ENCODE measurements around the gene TMEM141.
"Not testable (repeated sequence)": the region's sequence is repeated elsewhere in the genome, so short reads cannot be mapped to it uniquely, and the experiment has no call there.

The TMEM141 gene

DNA sequence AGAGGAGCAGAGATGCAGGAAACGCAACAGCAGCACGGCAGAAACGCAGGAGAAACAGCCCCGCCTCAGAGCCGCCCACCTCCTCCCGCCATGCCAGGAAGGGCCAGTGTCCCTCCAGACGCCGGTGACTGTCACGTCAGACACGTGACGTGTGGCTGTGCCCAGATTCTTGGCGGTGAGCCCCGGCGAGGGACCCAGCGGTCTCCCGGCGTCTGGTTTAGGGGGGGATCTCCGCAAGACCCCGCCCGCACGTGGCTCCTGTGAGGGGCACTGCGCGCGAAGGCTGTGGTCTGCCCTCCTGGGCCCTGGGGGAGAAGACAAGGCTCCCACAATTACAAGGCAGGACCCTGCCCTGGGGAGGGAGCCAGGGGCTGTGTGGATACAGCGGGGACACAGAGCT lies 30.7 kb upstream of the TMEM141 start:
- Mint-ChIP-seq H3K27me3 (ENCODE audit: low read depth) (no peaks in the 10 kb centered on the region), H3K27ac (no peak overlapping the region), H3K36me3 (ENCODE audit: low read depth) (no peaks in the 10 kb centered on the region), H3K4me3 (no peak overlapping the region), H3K4me1 (ENCODE audit: low read depth) (no peaks in the 10 kb centered on the region), H3K9me3 (peaks cover 13% of the 10 kb centered on the region)
- no peak for DNase-seq (ENCODE audit: low spot score)

DNA sequence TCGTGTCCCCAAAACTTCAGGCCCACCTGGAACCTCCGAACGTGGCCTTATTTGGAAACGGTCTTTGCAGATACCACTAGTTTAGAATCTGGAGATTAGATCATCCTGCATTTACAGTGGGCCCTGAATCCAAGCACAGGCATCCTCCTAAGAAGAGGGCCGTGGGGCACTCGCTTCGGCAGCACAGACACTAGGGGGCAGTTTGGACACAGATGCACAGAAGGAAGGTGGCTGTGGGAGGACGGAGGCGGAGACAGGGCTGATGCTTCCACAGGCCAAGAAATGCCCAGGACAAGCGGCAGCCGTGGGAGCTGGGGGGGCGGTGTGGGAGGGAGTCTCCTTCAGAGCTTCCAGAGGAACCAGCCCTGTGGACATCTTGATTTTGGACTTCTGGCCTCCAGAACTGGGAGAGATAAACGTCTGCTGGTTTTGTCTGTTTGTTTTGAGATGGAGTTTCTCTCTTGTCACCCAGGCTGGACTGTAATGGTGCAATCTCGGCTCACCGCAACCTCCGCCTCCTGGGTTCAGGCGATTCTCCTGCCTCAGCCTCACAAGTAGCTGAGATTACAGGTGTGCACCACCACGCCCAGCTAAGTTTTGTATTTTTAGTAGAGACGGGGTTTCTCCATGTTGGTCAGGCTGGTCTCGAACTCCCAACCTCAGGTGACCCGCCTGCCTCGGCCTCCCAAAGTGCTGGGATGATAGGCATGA lies 30.2 kb upstream of the TMEM141 start:
- H3K4me1 Mint-ChIP-seq (ENCODE audit: low read depth); H3K27me3 Mint-ChIP-seq (ENCODE audit: low read depth); DNase-seq (ENCODE audit: low spot score); H3K36me3 Mint-ChIP-seq (ENCODE audit: low read depth); H3K9me3 Mint-ChIP-seq; H3K4me3 Mint-ChIP-seq; H3K27ac Mint-ChIP-seq: not testable (repeated sequence)

DNA sequence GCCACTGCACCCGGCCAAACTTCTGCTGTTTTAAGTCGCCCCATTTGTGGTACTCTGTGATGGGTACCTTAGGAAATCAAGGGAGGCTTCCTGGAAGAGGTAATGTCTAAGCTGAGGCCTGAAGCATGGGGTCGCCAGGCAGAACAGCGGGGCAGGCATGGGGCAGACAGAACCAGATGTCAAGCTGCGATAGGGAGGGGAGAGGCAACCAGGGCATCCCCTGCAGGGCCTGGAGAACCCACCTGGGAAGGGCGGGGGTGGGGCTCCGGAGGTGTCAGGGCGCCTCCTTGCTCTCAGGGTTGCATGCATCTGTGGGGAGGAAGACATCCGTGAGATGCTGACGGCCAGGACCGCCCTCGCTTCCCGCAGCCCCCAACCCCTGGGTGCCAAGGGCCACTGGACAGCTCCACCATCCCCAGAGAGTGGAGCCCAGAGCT lies 29.6 kb upstream of the TMEM141 start:
- no peak for DNase-seq (ENCODE audit: low spot score)
- Mint-ChIP-seq H3K4me3 (no peak overlapping the region), H3K27ac (no peak overlapping the region), H3K4me1 (ENCODE audit: low read depth) (no peaks in the 10 kb centered on the region), H3K9me3 (peaks cover 2% of the 10 kb centered on the region), H3K36me3 (ENCODE audit: low read depth) (no peaks in the 10 kb centered on the region), H3K27me3 (ENCODE audit: low read depth) (no peaks in the 10 kb centered on the region)

DNA sequence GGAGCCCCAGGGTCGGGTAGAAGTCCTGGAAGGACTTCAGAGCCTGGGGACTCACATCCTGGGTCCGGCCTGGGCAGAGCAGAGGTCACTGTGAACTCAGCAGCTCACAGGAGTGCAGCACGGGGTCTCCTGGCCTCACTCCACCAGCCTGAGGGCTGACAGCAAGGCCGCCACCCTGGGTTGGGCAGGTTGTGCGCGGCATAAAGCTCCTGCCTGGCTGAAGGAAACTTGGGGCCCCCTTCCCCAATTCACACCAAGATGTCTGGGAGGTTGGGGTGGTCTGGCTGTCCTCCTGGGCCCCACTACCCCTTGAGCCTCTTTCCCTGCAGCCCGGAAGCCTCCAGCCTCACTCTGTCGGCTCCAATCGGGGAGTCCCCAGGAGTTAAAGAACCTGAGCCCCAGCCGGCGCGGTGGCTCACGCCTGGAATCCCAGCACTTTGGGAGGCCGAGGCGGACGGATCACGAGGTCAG lies 28.9 kb upstream of the TMEM141 start:
- no peak for DNase-seq (ENCODE audit: low spot score)
- Mint-ChIP-seq H3K27ac (no peak overlapping the region), H3K9me3 (no peaks in the 10 kb centered on the region), H3K27me3 (ENCODE audit: low read depth) (peaks cover 4% of the 10 kb centered on the region), H3K36me3 (ENCODE audit: low read depth) (no peaks in the 10 kb centered on the region), H3K4me3 (no peak overlapping the region), H3K4me1 (ENCODE audit: low read depth) (peaks cover 4% of the 10 kb centered on the region)

DNA sequence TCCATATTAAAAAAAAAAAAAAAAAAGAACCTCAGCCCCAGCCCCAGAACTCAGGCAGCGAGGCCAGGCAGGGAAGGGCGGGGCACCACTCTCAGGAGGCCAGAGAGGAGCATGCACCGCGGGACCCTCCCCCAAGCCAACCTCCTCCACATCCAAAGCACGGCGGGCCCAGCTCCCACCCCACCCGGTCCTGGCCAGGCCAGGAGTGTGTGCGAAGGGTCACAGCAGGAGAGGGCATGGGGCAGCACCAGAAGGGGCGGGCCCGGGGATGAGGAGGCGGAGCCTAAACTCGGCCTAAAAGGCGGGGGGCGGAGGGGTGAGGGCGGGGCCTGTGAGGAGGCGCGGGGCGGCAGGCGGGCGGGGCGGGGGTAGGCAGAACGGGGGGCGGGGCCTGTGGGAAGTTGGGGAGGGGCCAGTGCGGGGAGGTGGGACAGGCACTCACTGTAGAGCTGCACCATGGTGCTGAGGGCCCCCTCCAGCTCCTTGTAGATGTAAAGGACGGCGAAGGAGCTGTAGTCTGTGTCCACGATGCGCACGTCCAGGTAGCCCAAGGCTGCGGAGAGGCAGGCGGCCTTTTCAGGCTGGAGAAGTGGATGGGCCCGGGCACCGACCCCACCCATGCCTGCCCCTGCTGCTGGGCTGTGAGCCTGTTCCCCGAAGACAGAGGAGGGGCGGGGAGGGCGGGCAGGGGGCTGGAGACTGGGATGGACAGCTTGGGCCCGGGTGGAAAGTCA lies 28.1 kb upstream of the TMEM141 start:
- peak; percentile 30 for DNase-seq (ENCODE audit: low spot score)
- Mint-ChIP-seq H3K36me3 (ENCODE audit: low read depth) (no peaks in the 10 kb centered on the region), H3K4me3 (no peak overlapping the region), H3K27me3 (ENCODE audit: low read depth) (peaks cover 4% of the 10 kb centered on the region), H3K27ac (no peak overlapping the region), H3K4me1 (ENCODE audit: low read depth) (peaks cover 4% of the 10 kb centered on the region), H3K9me3 (no peaks in the 10 kb centered on the region)

DNA sequence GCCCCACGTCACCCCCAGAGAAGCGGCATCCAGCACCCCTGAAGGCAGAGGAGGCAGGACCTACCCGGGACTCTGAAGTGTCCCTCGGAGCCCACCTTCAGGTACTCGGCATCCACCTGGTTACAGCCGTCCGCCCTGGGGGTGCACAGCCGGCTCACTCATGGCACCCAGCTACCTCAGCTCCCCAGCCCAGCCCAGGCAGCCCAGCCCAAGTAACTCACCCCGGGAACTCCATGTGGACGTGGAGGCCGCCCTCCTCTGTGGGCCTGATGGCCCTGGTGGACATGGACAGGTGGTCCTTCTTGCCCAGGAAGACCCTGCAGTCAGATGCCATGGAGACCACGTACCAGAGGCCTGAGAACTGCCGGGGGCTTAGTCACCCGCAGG lies 27.5 kb upstream of the TMEM141 start:
- Mint-ChIP-seq H3K4me1 (ENCODE audit: low read depth) (peaks cover 4% of the 10 kb centered on the region), H3K27me3 (ENCODE audit: low read depth) (peaks cover 4% of the 10 kb centered on the region), H3K27ac (no peak overlapping the region), H3K36me3 (ENCODE audit: low read depth) (no peaks in the 10 kb centered on the region), H3K9me3 (no peaks in the 10 kb centered on the region), H3K4me3 (no peak overlapping the region)
- DNase-seq (ENCODE audit: low spot score), result no peak

DNA sequence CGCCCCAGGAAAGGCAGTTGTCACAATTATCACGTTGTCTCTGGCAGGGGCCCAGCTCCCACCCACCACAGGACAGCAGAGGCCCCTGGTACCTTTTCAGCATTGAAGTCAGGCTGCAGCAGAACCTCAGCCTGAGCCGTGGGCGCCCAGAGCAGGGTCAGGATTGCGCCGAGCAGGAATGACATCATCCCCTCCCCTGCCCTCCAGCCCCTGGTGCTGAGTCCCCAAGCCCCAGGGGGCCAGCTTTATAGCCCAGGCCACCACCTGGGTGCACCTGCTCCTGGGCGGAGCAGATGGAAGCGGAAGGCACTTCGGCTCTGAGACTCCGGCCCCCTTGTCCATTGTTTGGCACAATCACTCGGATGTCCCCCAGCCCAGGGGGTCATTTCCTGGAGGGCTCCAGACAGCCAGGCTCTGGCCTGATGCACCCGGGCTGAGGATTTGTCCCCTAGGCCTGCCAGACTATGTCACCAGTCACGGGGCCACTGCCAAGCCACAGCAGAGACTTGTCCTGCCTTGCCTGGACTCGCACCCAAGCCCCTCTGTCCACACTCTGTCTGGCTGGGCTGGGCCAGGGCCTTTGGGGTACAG lies 26.7 kb upstream of the TMEM141 start, which contains the start of gene LCN15:
Gene LCN15 (minus strand): TSS at position 218 of the 591 bp plus-strand sequence. CDS start 30 bp downstream, at position 188.
- DNase-seq (ENCODE audit: low spot score), result no peak
- H3K4me1 Mint-ChIP-seq (ENCODE audit: low read depth), result peaks cover 4% of the 10 kb centered on the region
- H3K36me3 Mint-ChIP-seq (ENCODE audit: low read depth), result no peaks in the 10 kb centered on the region
- H3K9me3 Mint-ChIP-seq, result no peaks in the 10 kb centered on the region
- no peak within 1 kb of the TSS for H3K27ac Mint-ChIP-seq
- H3K27me3 Mint-ChIP-seq (ENCODE audit: low read depth), result peaks cover 4% of the 10 kb centered on the region
- no peak within 1 kb of the TSS for H3K4me3 Mint-ChIP-seq

DNA sequence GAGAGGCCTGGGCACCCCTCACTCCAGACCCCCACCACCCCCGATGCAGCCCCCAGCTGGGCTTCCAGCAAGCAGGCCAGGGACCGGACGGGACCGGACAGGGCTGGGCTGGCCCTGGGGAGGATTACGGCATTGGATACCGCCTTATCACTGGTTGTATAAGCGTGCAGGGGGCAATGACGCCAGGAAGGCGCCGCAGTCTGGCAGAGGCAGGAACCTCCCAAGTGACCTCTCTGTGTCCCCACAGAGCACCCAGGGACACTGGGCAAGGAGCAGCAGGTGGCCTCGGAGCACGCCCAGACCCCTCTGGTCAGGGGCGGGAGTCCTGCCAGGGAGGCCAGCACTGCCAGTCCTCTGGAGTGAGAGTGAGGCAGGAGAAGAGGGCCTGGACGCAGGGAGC lies 26.1 kb upstream of the TMEM141 start:
- no peak overlapping the region for H3K4me3 Mint-ChIP-seq
- no peak for DNase-seq (ENCODE audit: low spot score)
- H3K9me3 Mint-ChIP-seq, result no peaks in the 10 kb centered on the region
- peaks cover 6% of the 10 kb centered on the region for H3K27me3 Mint-ChIP-seq (ENCODE audit: low read depth)
- H3K4me1 Mint-ChIP-seq (ENCODE audit: low read depth), result peaks cover 6% of the 10 kb centered on the region
- H3K27ac Mint-ChIP-seq, result no peak overlapping the region
- no peaks in the 10 kb centered on the region for H3K36me3 Mint-ChIP-seq (ENCODE audit: low read depth)

DNA sequence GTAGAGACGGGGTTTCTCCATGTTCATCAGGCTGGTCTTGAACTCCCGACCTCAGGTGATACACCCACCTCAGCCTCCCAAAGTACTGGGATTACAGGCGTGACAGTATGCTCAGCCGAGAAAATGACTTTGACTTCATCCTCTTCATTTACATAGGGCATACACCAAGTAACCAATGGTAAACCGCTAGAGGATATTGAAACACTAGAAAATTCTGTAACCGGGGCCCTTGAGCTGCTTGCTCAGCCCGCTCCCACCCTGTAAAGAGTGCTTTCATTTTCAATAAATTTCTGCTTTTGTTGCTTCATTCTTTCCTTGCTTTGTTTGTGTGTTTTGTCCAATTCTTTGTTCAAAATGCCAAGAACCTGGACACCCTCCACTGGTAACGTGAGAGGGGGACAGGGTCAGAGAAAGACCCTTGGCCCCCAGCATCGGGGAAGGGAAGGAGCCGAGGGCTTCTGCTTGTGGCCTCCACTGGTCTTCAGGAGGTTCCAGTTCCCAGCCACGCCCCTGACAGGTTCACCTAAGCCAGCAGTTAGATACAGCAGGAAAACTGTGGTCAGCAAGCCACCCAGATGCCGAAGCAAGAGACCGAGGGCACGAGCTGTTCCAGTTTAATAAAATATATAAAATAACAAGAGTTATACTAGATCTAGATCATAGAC lies 25.3 kb upstream of the TMEM141 start:
- DNase-seq (ENCODE audit: low spot score); H3K36me3 Mint-ChIP-seq (ENCODE audit: low read depth); H3K9me3 Mint-ChIP-seq; H3K4me3 Mint-ChIP-seq; H3K27ac Mint-ChIP-seq; H3K27me3 Mint-ChIP-seq (ENCODE audit: low read depth); H3K4me1 Mint-ChIP-seq (ENCODE audit: low read depth): not testable (repeated sequence)

DNA sequence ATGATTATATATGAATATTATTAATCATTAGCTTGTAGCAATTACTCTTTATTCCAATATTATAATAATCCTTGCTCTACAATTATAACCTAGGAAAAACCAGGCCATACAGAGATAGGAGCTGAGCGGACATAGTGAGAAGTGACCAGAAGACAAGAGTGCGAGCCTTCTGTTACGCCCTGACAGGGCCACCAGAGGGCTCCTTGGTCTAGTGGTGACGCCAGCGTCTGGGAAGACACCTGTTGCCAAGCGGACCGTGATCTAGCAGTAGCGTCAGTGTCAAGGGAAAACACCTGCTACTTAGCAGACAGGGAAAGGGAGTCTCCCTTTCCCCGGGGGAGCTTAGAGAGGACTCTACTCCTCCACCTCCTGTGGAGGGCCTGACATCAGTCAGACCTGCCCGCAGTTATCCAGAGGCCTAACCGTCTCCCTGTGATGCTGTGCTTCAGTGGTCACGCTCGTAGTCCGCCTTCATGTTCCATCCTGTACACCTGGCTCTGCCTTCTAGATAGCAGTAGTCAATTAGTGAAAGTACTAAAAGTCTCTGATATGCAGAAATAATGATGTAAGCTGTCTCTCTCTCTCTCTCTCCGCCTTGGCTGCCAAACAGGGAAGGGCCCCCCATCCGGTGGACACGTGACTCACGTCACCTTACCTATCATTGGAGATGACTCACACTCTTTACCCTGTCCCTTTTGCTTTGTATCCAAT lies 24.6 kb upstream of the TMEM141 start:
- DNase-seq (ENCODE audit: low spot score), result peak; percentile 38
- H3K27me3 Mint-ChIP-seq (ENCODE audit: low read depth); H3K27ac Mint-ChIP-seq; H3K4me1 Mint-ChIP-seq (ENCODE audit: low read depth); H3K36me3 Mint-ChIP-seq (ENCODE audit: low read depth); H3K9me3 Mint-ChIP-seq; H3K4me3 Mint-ChIP-seq: not testable (repeated sequence)

DNA sequence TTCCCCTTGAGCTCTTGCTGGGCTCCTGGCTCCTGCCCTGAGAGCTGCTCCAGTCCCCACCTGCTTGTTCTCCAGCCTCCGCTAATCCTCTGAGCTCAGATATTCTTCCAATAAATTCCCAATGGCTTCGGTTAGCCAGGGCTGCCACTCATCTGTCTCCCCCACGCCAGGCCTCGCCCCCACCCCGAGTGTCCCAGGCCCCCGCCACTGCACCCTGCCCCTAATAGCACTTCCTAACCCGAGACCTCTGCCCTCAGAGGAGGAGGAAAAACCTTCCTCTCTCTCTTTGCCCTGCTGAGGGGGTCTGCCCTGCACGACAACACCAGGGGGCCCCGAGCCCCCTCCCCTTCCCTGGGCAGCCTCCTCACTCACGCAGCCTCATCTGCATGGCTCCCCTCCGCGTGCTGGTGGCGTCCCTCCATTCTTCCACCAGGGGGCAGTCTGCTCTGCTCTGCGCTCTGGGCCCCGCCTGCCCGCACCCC lies 21.4 kb upstream of the TMEM141 start:
- H3K4me3 Mint-ChIP-seq, result no peak overlapping the region
- DNase-seq (ENCODE audit: low spot score), result no peak
- peaks cover 6% of the 10 kb centered on the region for H3K4me1 Mint-ChIP-seq (ENCODE audit: low read depth)
- peaks cover 8% of the 10 kb centered on the region for H3K9me3 Mint-ChIP-seq
- peaks cover 6% of the 10 kb centered on the region for H3K27me3 Mint-ChIP-seq (ENCODE audit: low read depth)
- no peaks in the 10 kb centered on the region for H3K36me3 Mint-ChIP-seq (ENCODE audit: low read depth)
- no peak overlapping the region for H3K27ac Mint-ChIP-seq

DNA sequence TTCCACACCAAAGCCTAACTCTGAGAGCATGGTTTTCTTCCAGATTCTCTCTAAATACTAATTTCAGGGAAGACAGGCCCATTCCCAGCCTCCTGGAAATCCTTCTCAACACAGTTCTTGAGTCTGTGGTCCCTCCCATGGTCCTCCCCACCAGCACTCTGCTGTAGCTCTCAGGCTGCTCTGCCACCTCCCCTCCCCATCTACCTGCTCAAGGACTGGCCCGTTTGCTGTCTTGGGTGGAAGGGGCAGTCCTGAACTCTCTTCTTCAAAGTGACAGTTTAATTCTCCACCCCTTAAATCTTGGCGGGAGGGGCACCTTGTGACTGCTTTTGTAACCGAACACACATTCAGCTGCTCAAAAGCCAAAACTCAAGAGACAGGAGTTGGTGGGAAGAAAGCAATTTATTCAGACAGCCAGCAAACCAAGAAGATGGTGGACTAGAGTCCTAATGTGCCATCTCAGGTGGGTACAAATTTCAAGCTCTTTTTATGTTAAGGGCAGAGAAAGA lies 19.2 kb upstream of the TMEM141 start:
- no peak for DNase-seq (ENCODE audit: low spot score)
- H3K9me3 Mint-ChIP-seq, result peaks cover 8% of the 10 kb centered on the region
- H3K36me3 Mint-ChIP-seq (ENCODE audit: low read depth), result no peaks in the 10 kb centered on the region
- no peak overlapping the region for H3K4me3 Mint-ChIP-seq
- peaks cover 5% of the 10 kb centered on the region for H3K27me3 Mint-ChIP-seq (ENCODE audit: low read depth)
- peaks cover 4% of the 10 kb centered on the region for H3K4me1 Mint-ChIP-seq (ENCODE audit: low read depth)
- no peak overlapping the region for H3K27ac Mint-ChIP-seq

DNA sequence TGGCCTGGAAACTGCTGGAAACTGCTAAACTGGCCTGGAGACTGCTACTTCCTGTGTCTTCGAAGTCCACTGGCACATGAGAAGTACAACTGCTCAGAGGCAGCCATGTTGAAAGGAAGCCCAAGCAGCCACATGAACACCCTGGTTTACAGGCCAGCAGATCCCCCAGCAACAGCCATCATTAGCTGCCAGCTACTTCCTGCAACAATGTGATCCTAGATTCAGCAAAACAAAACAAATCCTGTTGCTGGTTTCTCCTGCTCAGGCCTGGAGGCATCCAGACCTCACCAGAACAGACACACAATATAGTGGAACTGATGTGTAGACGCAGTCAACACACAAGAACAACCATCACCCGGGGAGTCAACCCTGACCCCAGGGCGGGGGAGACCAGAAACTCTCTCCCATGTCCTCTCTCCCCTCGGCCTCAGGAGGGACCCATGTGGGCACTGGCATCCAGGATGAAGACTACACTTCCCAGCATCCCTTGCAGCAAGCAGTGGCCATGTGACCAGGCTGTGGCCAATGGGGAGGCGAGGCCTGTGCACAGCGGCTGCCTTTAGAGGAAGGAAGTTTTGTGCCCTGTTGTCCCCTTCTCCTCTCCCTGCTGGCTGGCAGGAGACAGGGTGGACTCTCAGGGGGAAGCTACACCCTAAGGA lies 17.6 kb upstream of the TMEM141 start:
- no peak overlapping the region for H3K27ac Mint-ChIP-seq

More for the DNA sequence above, 17.6 kb upstream of the TMEM141 start:
- Mint-ChIP-seq H3K36me3 (ENCODE audit: low read depth) (no peaks in the 10 kb centered on the region), H3K27me3 (ENCODE audit: low read depth) (peaks cover 14% of the 10 kb centered on the region), H3K4me3 (no peak overlapping the region), H3K9me3 (peaks cover 8% of the 10 kb centered on the region), H3K4me1 (ENCODE audit: low read depth) (peaks cover 2% of the 10 kb centered on the region)
- DNase-seq (ENCODE audit: low spot score), result no peak
